HuH-7 (cell line): Measurements from ENCODE around the gene TSSK2.
"Not testable (repeated sequence)": the region's sequence is repeated elsewhere in the genome, so short reads cannot be mapped to it uniquely, and the experiment has no call there.

Source experiments
- DNase-seq: peaks from one replicate; pipeline ENCODE4 v3.0.0; 2011; ENCODE audit warnings: low spot score

Gene TSSK2

GRCh38 chr22:19143967-19144400 lies 12.9 kb downstream of the TSSK2 start:
- no peak for DNase-seq

GRCh38 chr22:19146215-19146968 lies 15.3 kb downstream of the TSSK2 start:
- DNase-seq, result no peak

- no peak for DNase-seq
Measured at GRCh38 chr22:19147195-19147780, 16.2 kb downstream of the TSSK2 start.

GRCh38 chr22:19148417-19149046 lies 17.4 kb downstream of the TSSK2 start:
- DNase-seq, result no peak

GRCh38 chr22:19149047-19149883 lies 18.2 kb downstream of the TSSK2 start:
- no peak for DNase-seq

- DNase-seq, result no peak
Measured at GRCh38 chr22:19149991-19150390, 18.9 kb downstream of the TSSK2 start, which contains the start of gene GSC2. Gene GSC2, minus strand, starts transcription at chr22:19150292. Its CDS starts 9 bp downstream, at chr22:19150283.

GRCh38 chr22:19150482-19151328 lies 19.6 kb downstream of the TSSK2 start:
- no peak for DNase-seq

GRCh38 chr22:19151329-19152191 lies 20.5 kb downstream of the TSSK2 start:
- no peak for DNase-seq

GRCh38 chr22:19152942-19153883 lies 22.1 kb downstream of the TSSK2 start:
- no peak for DNase-seq

- DNase-seq, result not testable (repeated sequence)
Measured at GRCh38 chr22:19156109-19156508, 25.0 kb downstream of the TSSK2 start.

- not testable (repeated sequence) for DNase-seq
Measured at GRCh38 chr22:19158649-19159048, 27.5 kb downstream of the TSSK2 start.

GRCh38 chr22:19164425-19164824 lies 33.3 kb downstream of the TSSK2 start:
- no peak for DNase-seq

- no peak for DNase-seq
Measured at GRCh38 chr22:19166421-19166820, 35.3 kb downstream of the TSSK2 start.

GRCh38 chr22:19167106-19167869 lies 36.2 kb downstream of the TSSK2 start:
- DNase-seq, result no peak

GRCh38 chr22:19168088-19168890 lies 37.2 kb downstream of the TSSK2 start:
- DNase-seq, result no peak

GRCh38 chr22:19169002-19169946 lies 38.2 kb downstream of the TSSK2 start:
- no peak for DNase-seq
